GM23338 (cell line): ENCODE results near the gene CHRM1. TPM values are rescaled to one million over a fixed set of nuclear protein-coding genes. Genes with fewer than 3 reads are reported as not detected.

Experiments used
- ATAC-seq: fragments of 200-7000 bp; cut with Tn5 transposase; 3 replicates; pipeline ENCODE4 v1.9.1; 2020
- DNase-seq: peaks from one replicate; pipeline ENCODE4 v3.0.0-alpha.2; 2015; ENCODE audit warnings: low spot score
- H2AFZ ChIP-seq: fragments of 200-600 bp; sonication (generic); 2 replicates; pipeline ENCODE4 v1.8.0; 2016; ENCODE audit warnings: antibody characterized with exemption, mild to moderate bottlenecking, moderate library complexity
- H3F3A ChIP-seq: fragments of 200-600 bp; sonication (generic); replicated peaks from 2 replicates; pipeline ENCODE4 v1.8.0; 2017; ENCODE audit warnings: antibody characterized with exemption, mixed run types, low read depth
- H3K27ac ChIP-seq: fragments of 200-600 bp; sonication (generic); 2 replicates; pipeline ENCODE4 v1.6.1; 2016; ENCODE audit warnings: low read depth
- H3K27me3 ChIP-seq: fragments of 200-600 bp; sonication (generic); 2 replicates; pipeline ENCODE4 v1.8.0; 2016; ENCODE audit warnings: mild to moderate bottlenecking, mixed run types, moderate library complexity; ENCODE audit not compliant: insufficient read depth
- H3K36me3 ChIP-seq: fragments of 200-600 bp; sonication (generic); 2 replicates; pipeline ENCODE4 v1.8.0; 2016; ENCODE audit warnings: mild to moderate bottlenecking; ENCODE audit not compliant: insufficient read depth
- H3K4me1 ChIP-seq: fragments of 200-600 bp; sonication (generic); 2 replicates; pipeline ENCODE4 v1.8.0; 2016; ENCODE audit warnings: mild to moderate bottlenecking, moderate library complexity; ENCODE audit not compliant: insufficient read depth
- H3K4me2 ChIP-seq: fragments of 200-600 bp; sonication (generic); 2 replicates; pipeline ENCODE4 v1.7.1; 2017; ENCODE audit warnings: mixed run types
- H3K4me3 ChIP-seq: fragments of 200-600 bp; sonication (generic); 2 replicates; pipeline ENCODE4 v1.6.1; 2016; ENCODE audit warnings: mixed run types
- H3K79me2 ChIP-seq: fragments of 200-600 bp; sonication (generic); replicated peaks from 2 replicates; pipeline ENCODE4 v1.8.0; 2017; ENCODE audit warnings: mild to moderate bottlenecking; ENCODE audit not compliant: insufficient read depth
- H3K9me2 ChIP-seq: fragments of 200-600 bp; sonication (generic); 2 replicates; pipeline ENCODE4 v1.8.0; 2017; ENCODE audit not compliant: insufficient read depth
- H4K20me1 ChIP-seq: fragments of 200-600 bp; sonication (generic); replicated peaks from 2 replicates; pipeline ENCODE4 v1.8.0; 2017; ENCODE audit warnings: mild to moderate bottlenecking; ENCODE audit not compliant: insufficient read depth
- H3K27ac Mint-ChIP-seq: 2 replicates; pipeline ENCODE4 v1.8.0; 2020; ENCODE audit warnings: inconsistent platforms, mild to moderate bottlenecking, moderate library complexity, mixed read lengths
- H3K27me3 Mint-ChIP-seq: 3 replicates; pipeline ENCODE4 v1.8.0; 2022; ENCODE audit warnings: low read depth, mild to moderate bottlenecking, moderate library complexity, mixed read lengths, inconsistent platforms; ENCODE audit not compliant: insufficient read depth, poor library complexity
- H3K36me3 Mint-ChIP-seq: 3 replicates; pipeline ENCODE4 v1.8.0; 2021; ENCODE audit warnings: low read depth, mild to moderate bottlenecking, inconsistent platforms, moderate library complexity, mixed read lengths
- H3K4me1 Mint-ChIP-seq: 3 replicates; pipeline ENCODE4 v1.8.0; 2020; ENCODE audit warnings: mild to moderate bottlenecking, inconsistent platforms, mixed read lengths
- H3K4me3 Mint-ChIP-seq: 3 replicates; pipeline ENCODE4 v1.8.0; 2021; ENCODE audit warnings: moderate library complexity, mild to moderate bottlenecking, inconsistent platforms, mixed read lengths
- H3K9me3 Mint-ChIP-seq: 3 replicates; pipeline ENCODE4 v1.8.0; 2020; ENCODE audit warnings: moderate library complexity, mild to moderate bottlenecking, inconsistent platforms, mixed read lengths
- CREB1 ChIP-seq: fragments of 250-450 bp; sonication (Bioruptor Pico); IDR thresholded peaks from 2 replicates; pipeline ENCODE4 v1.5.0; 2020; ENCODE audit warnings: low read depth, mild to moderate bottlenecking, moderate library complexity
- EZH2 ChIP-seq: fragments of 200-600 bp; sonication (generic); IDR thresholded peaks from one replicate; pipeline ENCODE4 v1.8.0; 2017; ENCODE audit warnings: antibody characterized with exemption, mild to moderate bottlenecking, low read depth; ENCODE audit not compliant: unreplicated experiment
- EZH2phosphoT487 ChIP-seq: fragments of 200-600 bp; sonication (generic); IDR thresholded peaks from one replicate; pipeline ENCODE4 v1.8.1; 2018; ENCODE audit warnings: antibody characterized with exemption; ENCODE audit not compliant: unreplicated experiment
- JUNB ChIP-seq: IDR thresholded peaks from one replicate; pipeline ENCODE4 v1.6.1; 2016; ENCODE audit warnings: antibody characterized with exemption; ENCODE audit not compliant: unreplicated experiment
- NANOG ChIP-seq: IDR thresholded peaks from 2 replicates; pipeline ENCODE4 v1.6.1; 2016; ENCODE audit warnings: antibody characterized with exemption, borderline replicate concordance
- POLR2AphosphoS5 ChIP-seq: IDR thresholded peaks from 2 replicates; pipeline ENCODE4 v1.6.1; 2016; ENCODE audit warnings: antibody characterized with exemption, low read depth
- STAT1 ChIP-seq: IDR thresholded peaks from one replicate; pipeline ENCODE4 v1.6.1; 2016; ENCODE audit warnings: antibody characterized with exemption; ENCODE audit not compliant: unreplicated experiment
- ZNF114 ChIP-seq: fragments of 250-450 bp; sonication (Bioruptor Pico); IDR thresholded peaks from 2 replicates; pipeline ENCODE4 v1.5.0; 2020; ENCODE audit warnings: mild to moderate bottlenecking, moderate library complexity
- ZNF331 ChIP-seq: fragments of 250-450 bp; sonication (Bioruptor Pico); IDR thresholded peaks from 2 replicates; pipeline ENCODE4 v1.5.0; 2020; ENCODE audit warnings: low read depth, mild to moderate bottlenecking, moderate library complexity
- polyA plus RNA-seq: library from polyadenylated mRNA; unstranded; fragments of >200 nt; fragmentation: Nextera tagmentation; extraction: Ambion mirVana; gene quantifications from 2 replicates; pipeline ENCODE4 v1.2.1, GENCODE V29; 2016
- total RNA-seq: library from RNA; depleted of rRNA; stranded (reverse); fragments of >200 nt; shearing (Covaris generic); gene quantifications from 2 replicates; pipeline ENCODE4 v1.2.3, GENCODE V29; 2014
- TF ChIP-seq, protein P1 (sequence below): IDR thresholded peaks from 2 replicates; pipeline ENCODE4 v1.6.1; 2016; ENCODE audit warnings: antibody characterized with exemption
- TF ChIP-seq, protein P2 (sequence below), 2 experiments: fragments of 200-600 bp in 1 of 2; sonication (generic) in 1 of 2; conservative IDR thresholded peaks; 2 replicates each; pipeline versions ENCODE4 v1.5.1 to v1.6.1; 2016 to 2017; ENCODE audit warnings: antibody characterized with exemption in 2 of 2, low read depth in 2 of 2, mild to moderate bottlenecking in 2 of 2, moderate library complexity in 1 of 2
- TF ChIP-seq, protein P3 (sequence below): fragments of 250-450 bp; sonication (Bioruptor Pico); IDR thresholded peaks from 2 replicates; pipeline ENCODE4 v1.5.0; 2020; ENCODE audit warnings: mild to moderate bottlenecking, moderate library complexity
- TF ChIP-seq, protein P4 (sequence below): IDR thresholded peaks from one replicate; pipeline ENCODE4 v1.6.1; 2018; ENCODE audit warnings: antibody characterized with exemption; ENCODE audit not compliant: unreplicated experiment

Gene CHRM1
- total and polyA plus RNA-seq, 2 experiments from 2014 or later = 0.14 to 0.44 TPM

DNA sequence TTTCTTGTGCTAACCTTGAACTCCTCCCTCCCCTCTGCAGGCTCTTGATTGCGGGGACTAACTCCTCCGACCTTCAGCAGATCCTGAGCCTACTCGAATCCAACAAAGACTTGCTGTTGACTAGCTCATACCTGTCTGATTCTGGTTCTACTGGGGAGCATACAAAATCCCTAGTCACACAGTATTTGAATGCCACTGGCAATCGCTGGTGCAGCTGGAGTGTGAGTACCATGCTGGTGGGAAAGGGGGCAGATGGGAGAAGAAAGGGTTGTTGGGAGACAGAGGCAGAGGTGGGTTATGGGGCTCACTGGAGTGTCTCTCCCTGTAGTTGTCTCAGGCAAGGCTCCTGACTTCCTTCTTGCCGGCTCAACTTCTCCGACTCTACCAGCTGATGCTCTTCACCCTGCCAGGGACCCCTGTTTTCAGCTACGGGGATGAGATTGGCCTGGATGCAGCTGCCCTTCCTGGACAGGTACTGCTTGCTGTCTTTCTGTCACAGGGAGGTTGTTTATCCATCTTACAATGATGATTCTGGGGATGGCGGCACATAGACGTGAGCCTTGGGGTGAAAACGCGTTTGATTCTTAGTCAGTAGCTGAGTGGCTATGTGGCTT, 35.9 kb downstream of the CHRM1 start:
- H3K36me3 ChIP-seq = peaks cover 62% of the 10 kb centered on the region
- H3K4me3 Mint-ChIP-seq = peak overlapping the region; percentile 63

More for the DNA sequence above, 35.9 kb downstream of the CHRM1 start:
- peaks cover 25% of the 10 kb centered on the region for H3K4me1 ChIP-seq
- TF ChIP-seq JUNB (no peak), CREB1 (CRISPR knock-in tag) (no peak), ZNF331 (CRISPR knock-in tag) (no peak), STAT1 (no peak), EZH2 (no peak), ZNF114 (CRISPR knock-in tag) (no peak), POLR2AphosphoS5 (no peak), EZH2phosphoT487 (no peak), NANOG (no peak)
- TF ChIP-seq, protein P1, sequence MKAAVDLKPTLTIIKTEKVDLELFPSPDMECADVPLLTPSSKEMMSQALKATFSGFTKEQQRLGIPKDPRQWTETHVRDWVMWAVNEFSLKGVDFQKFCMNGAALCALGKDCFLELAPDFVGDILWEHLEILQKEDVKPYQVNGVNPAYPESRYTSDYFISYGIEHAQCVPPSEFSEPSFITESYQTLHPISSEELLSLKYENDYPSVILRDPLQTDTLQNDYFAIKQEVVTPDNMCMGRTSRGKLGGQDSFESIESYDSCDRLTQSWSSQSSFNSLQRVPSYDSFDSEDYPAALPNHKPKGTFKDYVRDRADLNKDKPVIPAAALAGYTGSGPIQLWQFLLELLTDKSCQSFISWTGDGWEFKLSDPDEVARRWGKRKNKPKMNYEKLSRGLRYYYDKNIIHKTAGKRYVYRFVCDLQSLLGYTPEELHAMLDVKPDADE = no peak
- TF ChIP-seq, protein P2, sequence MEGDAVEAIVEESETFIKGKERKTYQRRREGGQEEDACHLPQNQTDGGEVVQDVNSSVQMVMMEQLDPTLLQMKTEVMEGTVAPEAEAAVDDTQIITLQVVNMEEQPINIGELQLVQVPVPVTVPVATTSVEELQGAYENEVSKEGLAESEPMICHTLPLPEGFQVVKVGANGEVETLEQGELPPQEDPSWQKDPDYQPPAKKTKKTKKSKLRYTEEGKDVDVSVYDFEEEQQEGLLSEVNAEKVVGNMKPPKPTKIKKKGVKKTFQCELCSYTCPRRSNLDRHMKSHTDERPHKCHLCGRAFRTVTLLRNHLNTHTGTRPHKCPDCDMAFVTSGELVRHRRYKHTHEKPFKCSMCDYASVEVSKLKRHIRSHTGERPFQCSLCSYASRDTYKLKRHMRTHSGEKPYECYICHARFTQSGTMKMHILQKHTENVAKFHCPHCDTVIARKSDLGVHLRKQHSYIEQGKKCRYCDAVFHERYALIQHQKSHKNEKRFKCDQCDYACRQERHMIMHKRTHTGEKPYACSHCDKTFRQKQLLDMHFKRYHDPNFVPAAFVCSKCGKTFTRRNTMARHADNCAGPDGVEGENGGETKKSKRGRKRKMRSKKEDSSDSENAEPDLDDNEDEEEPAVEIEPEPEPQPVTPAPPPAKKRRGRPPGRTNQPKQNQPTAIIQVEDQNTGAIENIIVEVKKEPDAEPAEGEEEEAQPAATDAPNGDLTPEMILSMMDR (conservative IDR thresholded peaks at IDR 0.05; ENCODE audit: low read depth in 2 of 2) = no peak
- TF ChIP-seq, protein P3, sequence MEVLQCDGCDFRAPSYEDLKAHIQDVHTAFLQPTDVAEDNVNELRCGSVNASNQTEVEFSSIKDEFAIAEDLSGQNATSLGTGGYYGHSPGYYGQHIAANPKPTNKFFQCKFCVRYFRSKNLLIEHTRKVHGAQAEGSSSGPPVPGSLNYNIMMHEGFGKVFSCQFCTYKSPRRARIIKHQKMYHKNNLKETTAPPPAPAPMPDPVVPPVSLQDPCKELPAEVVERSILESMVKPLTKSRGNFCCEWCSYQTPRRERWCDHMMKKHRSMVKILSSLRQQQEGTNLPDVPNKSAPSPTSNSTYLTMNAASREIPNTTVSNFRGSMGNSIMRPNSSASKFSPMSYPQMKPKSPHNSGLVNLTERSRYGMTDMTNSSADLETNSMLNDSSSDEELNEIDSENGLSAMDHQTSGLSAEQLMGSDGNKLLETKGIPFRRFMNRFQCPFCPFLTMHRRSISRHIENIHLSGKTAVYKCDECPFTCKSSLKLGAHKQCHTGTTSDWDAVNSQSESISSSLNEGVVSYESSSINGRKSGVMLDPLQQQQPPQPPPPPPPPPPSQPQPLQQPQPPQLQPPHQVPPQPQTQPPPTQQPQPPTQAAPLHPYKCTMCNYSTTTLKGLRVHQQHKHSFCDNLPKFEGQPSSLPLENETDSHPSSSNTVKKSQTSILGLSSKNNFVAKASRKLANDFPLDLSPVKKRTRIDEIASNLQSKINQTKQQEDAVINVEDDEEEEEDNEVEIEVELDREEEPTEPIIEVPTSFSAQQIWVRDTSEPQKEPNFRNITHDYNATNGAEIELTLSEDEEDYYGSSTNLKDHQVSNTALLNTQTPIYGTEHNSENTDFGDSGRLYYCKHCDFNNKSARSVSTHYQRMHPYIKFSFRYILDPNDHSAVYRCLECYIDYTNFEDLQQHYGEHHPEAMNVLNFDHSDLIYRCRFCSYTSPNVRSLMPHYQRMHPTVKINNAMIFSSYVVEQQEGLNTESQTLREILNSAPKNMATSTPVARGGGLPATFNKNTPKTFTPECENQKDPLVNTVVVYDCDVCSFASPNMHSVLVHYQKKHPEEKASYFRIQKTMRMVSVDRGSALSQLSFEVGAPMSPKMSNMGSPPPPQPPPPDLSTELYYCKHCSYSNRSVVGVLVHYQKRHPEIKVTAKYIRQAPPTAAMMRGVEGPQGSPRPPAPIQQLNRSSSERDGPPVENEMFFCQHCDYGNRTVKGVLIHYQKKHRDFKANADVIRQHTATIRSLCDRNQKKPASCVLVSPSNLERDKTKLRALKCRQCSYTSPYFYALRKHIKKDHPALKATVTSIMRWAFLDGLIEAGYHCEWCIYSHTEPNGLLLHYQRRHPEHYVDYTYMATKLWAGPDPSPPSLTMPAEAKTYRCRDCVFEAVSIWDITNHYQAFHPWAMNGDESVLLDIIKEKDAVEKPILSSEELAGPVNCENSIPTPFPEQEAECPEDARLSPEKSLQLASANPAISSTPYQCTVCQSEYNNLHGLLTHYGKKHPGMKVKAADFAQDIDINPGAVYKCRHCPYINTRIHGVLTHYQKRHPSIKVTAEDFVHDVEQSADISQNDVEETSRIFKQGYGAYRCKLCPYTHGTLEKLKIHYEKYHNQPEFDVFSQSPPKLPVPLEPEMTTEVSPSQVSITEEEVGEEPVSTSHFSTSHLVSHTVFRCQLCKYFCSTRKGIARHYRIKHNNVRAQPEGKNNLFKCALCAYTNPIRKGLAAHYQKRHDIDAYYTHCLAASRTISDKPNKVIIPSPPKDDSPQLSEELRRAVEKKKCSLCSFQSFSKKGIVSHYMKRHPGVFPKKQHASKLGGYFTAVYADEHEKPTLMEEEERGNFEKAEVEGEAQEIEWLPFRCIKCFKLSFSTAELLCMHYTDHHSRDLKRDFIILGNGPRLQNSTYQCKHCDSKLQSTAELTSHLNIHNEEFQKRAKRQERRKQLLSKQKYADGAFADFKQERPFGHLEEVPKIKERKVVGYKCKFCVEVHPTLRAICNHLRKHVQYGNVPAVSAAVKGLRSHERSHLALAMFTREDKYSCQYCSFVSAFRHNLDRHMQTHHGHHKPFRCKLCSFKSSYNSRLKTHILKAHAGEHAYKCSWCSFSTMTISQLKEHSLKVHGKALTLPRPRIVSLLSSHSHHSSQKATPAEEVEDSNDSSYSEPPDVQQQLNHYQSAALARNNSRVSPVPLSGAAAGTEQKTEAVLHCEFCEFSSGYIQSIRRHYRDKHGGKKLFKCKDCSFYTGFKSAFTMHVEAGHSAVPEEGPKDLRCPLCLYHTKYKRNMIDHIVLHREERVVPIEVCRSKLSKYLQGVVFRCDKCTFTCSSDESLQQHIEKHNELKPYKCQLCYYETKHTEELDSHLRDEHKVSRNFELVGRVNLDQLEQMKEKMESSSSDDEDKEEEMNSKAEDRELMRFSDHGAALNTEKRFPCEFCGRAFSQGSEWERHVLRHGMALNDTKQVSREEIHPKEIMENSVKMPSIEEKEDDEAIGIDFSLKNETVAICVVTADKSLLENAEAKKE (CRISPR knock-in tag) = no peak
- TF ChIP-seq, protein P4, sequence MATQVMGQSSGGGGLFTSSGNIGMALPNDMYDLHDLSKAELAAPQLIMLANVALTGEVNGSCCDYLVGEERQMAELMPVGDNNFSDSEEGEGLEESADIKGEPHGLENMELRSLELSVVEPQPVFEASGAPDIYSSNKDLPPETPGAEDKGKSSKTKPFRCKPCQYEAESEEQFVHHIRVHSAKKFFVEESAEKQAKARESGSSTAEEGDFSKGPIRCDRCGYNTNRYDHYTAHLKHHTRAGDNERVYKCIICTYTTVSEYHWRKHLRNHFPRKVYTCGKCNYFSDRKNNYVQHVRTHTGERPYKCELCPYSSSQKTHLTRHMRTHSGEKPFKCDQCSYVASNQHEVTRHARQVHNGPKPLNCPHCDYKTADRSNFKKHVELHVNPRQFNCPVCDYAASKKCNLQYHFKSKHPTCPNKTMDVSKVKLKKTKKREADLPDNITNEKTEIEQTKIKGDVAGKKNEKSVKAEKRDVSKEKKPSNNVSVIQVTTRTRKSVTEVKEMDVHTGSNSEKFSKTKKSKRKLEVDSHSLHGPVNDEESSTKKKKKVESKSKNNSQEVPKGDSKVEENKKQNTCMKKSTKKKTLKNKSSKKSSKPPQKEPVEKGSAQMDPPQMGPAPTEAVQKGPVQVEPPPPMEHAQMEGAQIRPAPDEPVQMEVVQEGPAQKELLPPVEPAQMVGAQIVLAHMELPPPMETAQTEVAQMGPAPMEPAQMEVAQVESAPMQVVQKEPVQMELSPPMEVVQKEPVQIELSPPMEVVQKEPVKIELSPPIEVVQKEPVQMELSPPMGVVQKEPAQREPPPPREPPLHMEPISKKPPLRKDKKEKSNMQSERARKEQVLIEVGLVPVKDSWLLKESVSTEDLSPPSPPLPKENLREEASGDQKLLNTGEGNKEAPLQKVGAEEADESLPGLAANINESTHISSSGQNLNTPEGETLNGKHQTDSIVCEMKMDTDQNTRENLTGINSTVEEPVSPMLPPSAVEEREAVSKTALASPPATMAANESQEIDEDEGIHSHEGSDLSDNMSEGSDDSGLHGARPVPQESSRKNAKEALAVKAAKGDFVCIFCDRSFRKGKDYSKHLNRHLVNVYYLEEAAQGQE = no peak
- H3K4me3 ChIP-seq = no peak overlapping the region
- no peak overlapping the region for H2AFZ ChIP-seq
- peak overlapping the region; percentile 95 for H3K27ac ChIP-seq
- Mint-ChIP-seq H3K9me3 (peaks cover 2% of the 10 kb centered on the region; the same call in 2 of the 3 replicates), H3K27me3 (peaks cover 51% of the 10 kb centered on the region), H3K4me1 (peaks cover 60% of the 10 kb centered on the region), H3K27ac (peak overlapping the region; percentile 85), H3K36me3 (peaks cover 100% of the 10 kb centered on the region)
- no peak overlapping the region for H3K4me2 ChIP-seq
- no peaks in the 10 kb centered on the region for H3K27me3 ChIP-seq
- peaks cover 61% of the 10 kb centered on the region for H3K79me2 ChIP-seq
- H3K9me2 ChIP-seq = no peaks in the 10 kb centered on the region
- ATAC-seq (no peak), DNase-seq (no peak)
- H3F3A ChIP-seq = peaks cover 85% of the 10 kb centered on the region
- H4K20me1 ChIP-seq = peaks cover 47% of the 10 kb centered on the region
